H1 (cell line): ENCODE results near the gene PDS5A. TPM values are rescaled to one million over a fixed set of nuclear protein-coding genes. Genes with fewer than 3 reads are reported as not detected.
A peak's percentile ranks its signal among the peaks of the same experiment; 100 is the strongest.

Experiments
- CTCF ChIA-PET: fragments of 300-600 bp; sonication (Branson Sonifier 250); formaldehyde crosslinking; loops from one replicate; lab custom pipeline; 2021; ENCODE audit not compliant: partially characterized antibody; lab: Charles Lee
- POLR2A ChIA-PET: fragments of 300-600 bp; sonication (Branson Sonifier 250); formaldehyde crosslinking; loops from one replicate; lab custom pipeline; 2021; ENCODE audit warnings: inconsistent platforms; ENCODE audit not compliant: partially characterized antibody; lab: Charles Lee
- DNase-seq, 2 experiments: peaks; one replicate each; pipeline versions ENCODE4 v3.0.0 to v3.0.0-alpha.2; 2010 to 2022; ENCODE audit warnings: low spot score in 2 of 2, low read depth in 1 of 2, mixed read lengths in 1 of 2
- FAIRE-seq: peaks from 2 replicates; lab custom pipeline; 2011; peaks lifted over from hg19 to GRCh38; lab: Jason Lieb, UNC
- H2AFZ ChIP-seq: 2 replicates; pipeline ENCODE4 v1.8.1; 2012; ENCODE audit warnings: low read length, inconsistent platforms
- H2AK5ac ChIP-seq: 2 replicates; pipeline ENCODE4 v1.6.1; 2013; ENCODE audit warnings: low read depth, low read length
- H2BK120ac ChIP-seq: replicated peaks from 2 replicates; pipeline ENCODE3; 2013; ENCODE audit warnings: low read depth, low read length, inconsistent platforms
- H2BK12ac ChIP-seq: 2 replicates; pipeline ENCODE4 v1.6.1; 2013; ENCODE audit warnings: low read depth, low read length
- H2BK15ac ChIP-seq: 2 replicates; pipeline ENCODE4 v1.6.1; 2013; ENCODE audit warnings: low read length
- H2BK20ac ChIP-seq: 2 replicates; pipeline ENCODE4 v1.6.1; 2013; ENCODE audit warnings: low read length
- H2BK5ac ChIP-seq: 2 replicates; pipeline ENCODE4 v1.6.1; 2013; ENCODE audit warnings: low read depth, low read length
- H3K14ac ChIP-seq: 2 replicates; pipeline ENCODE4 v1.6.1; 2013; ENCODE audit warnings: inconsistent platforms; ENCODE audit not compliant: insufficient read length
- H3K18ac ChIP-seq: 2 replicates; pipeline ENCODE4 v1.6.1; 2013; ENCODE audit warnings: low read length; ENCODE audit errors: extremely low read depth
- H3K23ac ChIP-seq: 2 replicates; pipeline ENCODE4 v1.6.1; 2013; ENCODE audit warnings: inconsistent platforms; ENCODE audit not compliant: insufficient read length
- H3K23me2 ChIP-seq: 2 replicates; pipeline ENCODE4 v1.6.1; 2013; ENCODE audit warnings: low read depth, low read length
- H3K27ac ChIP-seq: 2 replicates; pipeline ENCODE4 v1.6.1; 2011; ENCODE audit warnings: low read depth, low read length, inconsistent platforms
- H3K27me3 ChIP-seq, 4 experiments: replicated peaks in 1 of 4; 1 replicate in 1 of 4; 2 replicates in 3 of 4; pipeline versions ENCODE4 v1.6.1 to v1.8.1; 2011 to 2013; ENCODE audit warnings: low read length in 3 of 4, mild to moderate bottlenecking in 3 of 4, inconsistent platforms in 2 of 4, mixed read lengths in 2 of 4, moderate library complexity in 1 of 4; ENCODE audit not compliant: control insufficient read depth in 3 of 4, insufficient read depth in 3 of 4; ENCODE audit errors: extremely low read depth in 1 of 4
- H3K36me3 ChIP-seq, 4 experiments: 2 replicates each; pipeline versions ENCODE4 v1.6.1 to v1.8.1; 2011 to 2013; ENCODE audit warnings: mild to moderate bottlenecking in 4 of 4, low read length in 3 of 4, moderate library complexity in 2 of 4, control low read depth in 1 of 4, inconsistent platforms in 1 of 4; ENCODE audit not compliant: insufficient read depth in 4 of 4, control insufficient read depth in 2 of 4
- H3K4ac ChIP-seq: replicated peaks from 2 replicates; pipeline ENCODE3; 2013; ENCODE audit warnings: low read length, low read depth, mixed read lengths, inconsistent platforms; ENCODE audit not compliant: insufficient read length
- H3K4me1 ChIP-seq, 4 experiments: replicated peaks in 1 of 4; 1 replicate in 1 of 4; 2 replicates in 3 of 4; pipeline versions ENCODE4 v1.6.1 to v1.8.1; 2011 to 2013; ENCODE audit warnings: low read length in 3 of 4, inconsistent platforms in 2 of 4, mixed read lengths in 1 of 4; ENCODE audit not compliant: insufficient read depth in 4 of 4, control insufficient read depth in 3 of 4
- H3K4me2 ChIP-seq, 2 experiments: 2 replicates each; pipeline versions ENCODE4 v1.6.1 to v1.8.1; 2011 to 2013; ENCODE audit warnings: low read depth in 2 of 2, low read length in 2 of 2, control low read depth in 1 of 2, inconsistent platforms in 1 of 2, mild to moderate bottlenecking in 1 of 2; ENCODE audit not compliant: insufficient read depth in 1 of 2
- H3K4me3 ChIP-seq, 4 experiments: fragments of 200-600, 300-600 bp in 1 of 4; sonication (generic), shearing (Covaris generic), sonication (Bioruptor Twin) in 1 of 4; 2 replicates each; pipeline versions ENCODE4 v1.5.1 to v1.8.1; 2011 to 2016; ENCODE audit warnings: low read length in 4 of 4, low read depth in 3 of 4, control low read depth in 2 of 4, inconsistent platforms in 2 of 4, mild to moderate bottlenecking in 2 of 4, mixed read lengths in 1 of 4, moderate library complexity in 1 of 4; ENCODE audit not compliant: insufficient read depth in 2 of 4; ENCODE audit errors: extremely low read depth in 1 of 4
- H3K56ac ChIP-seq: replicated peaks from 2 replicates; pipeline ENCODE3; 2013; ENCODE audit warnings: low read depth, mild to moderate bottlenecking, mixed read lengths, low read length, inconsistent platforms; ENCODE audit not compliant: insufficient read length
- H3K79me1 ChIP-seq: 2 replicates; pipeline ENCODE4 v1.6.1; 2013; ENCODE audit warnings: low read depth, low read length, control low read depth
- H3K79me2 ChIP-seq, 2 experiments: 2 replicates each; pipeline versions ENCODE4 v1.6.1 to v1.8.1; 2012 to 2013; ENCODE audit warnings: low read length in 2 of 2, mild to moderate bottlenecking in 2 of 2, inconsistent platforms in 1 of 2; ENCODE audit not compliant: insufficient read depth in 2 of 2, control insufficient read depth in 1 of 2
- H3K9ac ChIP-seq, 4 experiments: replicated peaks in 1 of 4; 1 replicate in 1 of 4; 2 replicates in 3 of 4; pipeline versions ENCODE4 v1.6.1 to v1.8.1; 2011 to 2013; ENCODE audit warnings: low read depth in 3 of 4, low read length in 3 of 4, control low read depth in 2 of 4, mild to moderate bottlenecking in 2 of 4, moderate library complexity in 2 of 4, inconsistent platforms in 1 of 4; ENCODE audit errors: extremely low read depth in 1 of 4
- H3K9me3 ChIP-seq, 2 experiments: 2 replicates each; pipeline versions ENCODE4 v1.6.1 to v1.8.1; 2012 to 2013; ENCODE audit warnings: mild to moderate bottlenecking in 2 of 2, moderate library complexity in 2 of 2, control low read depth in 1 of 2, inconsistent platforms in 1 of 2, low read depth in 1 of 2, low read length in 1 of 2, mixed read lengths in 1 of 2; ENCODE audit not compliant: insufficient read depth in 2 of 2
- H4K20me1 ChIP-seq, 2 experiments: replicated peaks in 1 of 2; 2 replicates each; pipeline versions ENCODE3 to v1.8.1; 2011 to 2013; ENCODE audit warnings: inconsistent platforms in 2 of 2, low read length in 2 of 2, mild to moderate bottlenecking in 1 of 2; ENCODE audit not compliant: insufficient read depth in 2 of 2, control insufficient read depth in 1 of 2
- H4K5ac ChIP-seq: 2 replicates; pipeline ENCODE4 v1.6.1; 2013; ENCODE audit warnings: low read length, low read depth, mixed read lengths, inconsistent platforms; ENCODE audit not compliant: insufficient read length
- H4K8ac ChIP-seq: 2 replicates; pipeline ENCODE4 v1.8.0; 2013; ENCODE audit warnings: mild to moderate bottlenecking, moderate library complexity, low read length, inconsistent platforms; ENCODE audit not compliant: insufficient read depth; ENCODE audit errors: extremely low read depth
- H4K91ac ChIP-seq: replicated peaks from 2 replicates; pipeline ENCODE3; 2013; ENCODE audit warnings: low read length, mixed read lengths, inconsistent platforms; ENCODE audit not compliant: insufficient read length
- BACH1 ChIP-seq: IDR thresholded peaks from 2 replicates; pipeline ENCODE4 v1.6.1; 2012; ENCODE audit warnings: low read length, improper control_type of control experiment
- RNF2 ChIP-seq: fragments of 200-900, 300-1000 bp; sonication (generic); IDR thresholded peaks from 2 replicates; pipeline ENCODE4 v1.7.1; 2016; ENCODE audit warnings: borderline replicate concordance, low read depth, mild to moderate bottlenecking, antibody characterized with exemption, low read length; ENCODE audit not compliant: poor library complexity, severe bottlenecking; ENCODE audit errors: missing control alignments
- SIRT6 ChIP-seq: IDR thresholded peaks from one replicate; pipeline ENCODE4 v1.7.1; 2012; ENCODE audit warnings: low read length, inconsistent platforms
- TBP ChIP-seq: IDR thresholded peaks from 2 replicates; pipeline ENCODE4 v1.6.1; 2011; ENCODE audit warnings: low read depth, low read length, improper control_type of control experiment
- TEAD4 ChIP-seq: IDR thresholded peaks from 2 replicates; pipeline ENCODE4 v1.6.1; 2012; ENCODE audit warnings: low read depth, low read length, inconsistent platforms, mixed read lengths
- YY1 ChIP-seq: IDR thresholded peaks from 2 replicates; pipeline ENCODE4 v1.6.1; 2011; ENCODE audit warnings: low read depth, mild to moderate bottlenecking, low read length
- ZNF274 ChIP-seq: IDR thresholded peaks from 2 replicates; pipeline ENCODE4 v1.7.0; 2012; ENCODE audit warnings: low read length, borderline replicate concordance; ENCODE audit errors: extremely low read depth
- WGBS, 2 experiments: shearing (Covaris generic) in 1 of 2; methylation state at CpG; one replicate each; pipeline versions ENCODE4 v1.1.6 to v1.1.7; 2013 to 2015; ENCODE audit warnings: low lambda C conversion rate in 2 of 2, mixed read lengths in 2 of 2, inconsistent platforms in 1 of 2, low coverage in 1 of 2, missing lambda C conversion rate in 1 of 2; ENCODE audit not compliant: insufficient replicate concordance in 2 of 2, insufficient coverage in 1 of 2, insufficient read length in 1 of 2; ENCODE audit errors: extremely low coverage in 1 of 2, missing lambda C conversion rate in 1 of 2; 5-methylcytosine and 5-hydroxymethylcytosine counted together
- long read RNA-seq, 2 experiments: library from RNA in 1 of 2; library from capped mRNA in 1 of 2; stranded (forward); transcript quantifications; one replicate each; pipeline ENCODE4 v2.0.0, GENCODE V29; 2021; ENCODE audit warnings: inconsistent platforms in 1 of 2
- polyA minus RNA-seq, 3 experiments: library from RNA; depleted of rRNA, polyadenylated mRNA; stranded (reverse); fragments of >200 nt; gene quantifications; 1 replicate in 2 of 3; 2 replicates in 1 of 3; pipeline ENCODE4 v1.2.3, GENCODE V29; 2011
- polyA plus RNA-seq, 7 experiments: library from polyadenylated mRNA; depleted of rRNA in 3 of 7; stranded (reverse) in 5 of 7; unstranded in 2 of 7; fragments of >200 nt in 5 of 7; fragments of 200-250 nt in 2 of 7; gene quantifications; 1 replicate in 5 of 7; 2 replicates in 1 of 7; 4 replicates in 1 of 7; pipeline versions ENCODE4 v1.2.1 to v1.2.3, GENCODE V29; 2011 to 2013; ENCODE audit warnings: missing spikeins in 2 of 7, mixed read lengths in 2 of 7
- total RNA-seq: library from RNA; stranded (reverse); fragmentation: NEBNext Ultra II Directional; extraction: Animal tissue kit (Norgen Biotek cat#: 25700); gene quantifications from 2 replicates; pipeline ENCODE4 v1.2.1, GENCODE V29; 2021

Gene PDS5A
- 73.8 and 76.6 TPM in 2 replicates for total RNA-seq
- 10.1 and 15.5 TPM in 2 replicates for polyA plus RNA-seq (2011; rRNA removed)
- polyA plus RNA-seq (2011; cell fraction: cytosol; rRNA removed) = 21.8 TPM
- 15.1 TPM for polyA plus RNA-seq (2011; cell fraction: nucleus; rRNA removed)
- polyA plus RNA-seq (2012, experiment 1 of 2) = 19.9 to 69.7 TPM (median 27.8 TPM) in 4 replicates
- polyA plus RNA-seq (2012, experiment 2 of 2) = 1.6 TPM
- polyA plus RNA-seq (2013, experiment 1 of 2) = 30.6 TPM
- polyA plus RNA-seq (2013, experiment 2 of 2) = 29.6 TPM
- 66.4 and 101 TPM in 2 replicates for polyA minus RNA-seq (2011; rRNA and poly(A)+ RNA removed)
- 82.9 TPM for polyA minus RNA-seq (2011; cell fraction: cytosol; rRNA and poly(A)+ RNA removed)
- 150 TPM for polyA minus RNA-seq (2011; cell fraction: nucleus; rRNA and poly(A)+ RNA removed)
- long read RNA-seq, experiment 1, full-length matches to known transcripts = 3 of 68 reads
- long read RNA-seq, experiment 1, partial matches to known transcripts = 39 of 68 reads
- long read RNA-seq, experiment 1, other reads (novel, unspliced or antisense) = 26 of 68 reads
- long read RNA-seq, experiment 2, partial matches to known transcripts = 3 of 8 reads
- long read RNA-seq, experiment 2, other reads (novel, unspliced or antisense) = 4 of 8 reads

GRCh38 chr4:39977489-39978377 is at the start of gene PDS5A:
Gene PDS5A (minus strand): TSS chr4:39977911. CDS start chr4:39976577, 1,334 bp downstream.
- peak within 1 kb of the TSS; percentile 92 for H4K5ac ChIP-seq
- H4K8ac ChIP-seq = peak within 1 kb of the TSS; percentile 95
- H3K18ac ChIP-seq = peak within 1 kb of the TSS; percentile 93
- H3K4me1 ChIP-seq = peaks cover 0 to 2% (median 1%) of the 10 kb centered on the region in 4 experiments; a peak in 3 of 7 replicates
- H3K79me2 ChIP-seq = peaks cover 19 to 40% of the 10 kb centered on the region in 2 experiments
- H3K56ac ChIP-seq = peak within 1 kb of the TSS; percentile 96
- H2AFZ ChIP-seq = peak within 1 kb of the TSS; percentile 99
- H3K36me3 ChIP-seq = peaks cover 5 to 21% (median 14%) of the 10 kb centered on the region in 4 experiments; a peak in 6 of 8 replicates
- H3K4me2 ChIP-seq = peak within 1 kb of the TSS; percentile 22 to 87
- H2BK5ac ChIP-seq = peak within 1 kb of the TSS; percentile 91
- no peak within 1 kb of the TSS for H2BK20ac ChIP-seq
- no peaks in the 10 kb centered on the region for H3K27me3 ChIP-seq
- POLR2A ChIA-PET = interaction anchor here (0.7 to 2.0 kb wide), 4 partner anchors 74 to 451 kb away, joined by 3 to 15 read pairs (median 4); partner anchors contain the start of genes N4BP2, SMIM14 and UGDH
- FAIRE-seq (no peak), DNase-seq (peak; percentile 75 to 90)
- H4K20me1 ChIP-seq = peaks cover 5 to 6% of the 10 kb centered on the region in 2 experiments
- H3K23ac ChIP-seq = no peak within 1 kb of the TSS
- H3K4ac ChIP-seq = peak within 1 kb of the TSS; percentile 85
- no peak within 1 kb of the TSS for H2AK5ac ChIP-seq
- peak within 1 kb of the TSS; percentile 93 for H4K91ac ChIP-seq
- 6% methylated on average over 33 of the region's 117 CpGs; no CpG with 5 or more reads in 1 of the 2 experiments for WGBS, 2 experiments
- peaks cover 2% of the 10 kb centered on the region; the same call in 1 of the 2 replicates for H3K79me1 ChIP-seq
- H3K9ac ChIP-seq = peak within 1 kb of the TSS; percentile 73 to 88 (median 82)
- H2BK12ac ChIP-seq = peak within 1 kb of the TSS; percentile 87; the same call in 1 of the 2 replicates
- peak within 1 kb of the TSS; percentile 59 to 95 (median 79) for H3K4me3 ChIP-seq
- H2BK120ac ChIP-seq = peak within 1 kb of the TSS; percentile 95
- H3K23me2 ChIP-seq = no peaks in the 10 kb centered on the region
- no peak within 1 kb of the TSS for H2BK15ac ChIP-seq
- no peak within 1 kb of the TSS for H3K14ac ChIP-seq
- peak within 1 kb of the TSS; percentile 84 for H3K27ac ChIP-seq
- CTCF ChIA-PET = interaction anchor here (0.7 to 1.5 kb wide), 13 partner anchors 11 to 509 kb away, joined by 3 to 5 read pairs (median 4); partner anchors contain the start of gene N4BP2
- no peaks in the 10 kb centered on the region for H3K9me3 ChIP-seq
- TF ChIP-seq ZNF274 (no peak), TBP (no peak), TEAD4 (no peak), RNF2 (no peak), SIRT6 (no peak), BACH1 (no peak), YY1 (peak; percentile 64; the same call in 1 of the 2 replicates)
